GM12878 (cell line): ENCODE data around the gene GTF2A1. TPM values are rescaled to one million over a fixed set of nuclear protein-coding genes. Genes with fewer than 3 reads are reported as not detected.

Experiments used
- ATAC-seq: fragments of 200-7000 bp; cut with Tn5 transposase; 3 replicates; pipeline ENCODE4 v1.9.1; 2020; ENCODE audit warnings: mild to moderate bottlenecking, moderate library complexity
- BruUV-seq: library from RNA; stranded (reverse); fragments of 400-500 nt; replicated peaks from 2 replicates; lab custom pipeline; 2021; lab: Mats Ljungman, UMichigan
- CTCF ChIA-PET: fragments of 300-600 bp; sonication (Branson Sonifier 250); formaldehyde crosslinking; extraction: SDS; loops from one replicate; lab custom pipeline; 2021; ENCODE audit warnings: inconsistent platforms; lab: Yijun Ruan, JAX
- POLR2A ChIA-PET: fragments of 350-600 bp; formaldehyde crosslinking; extraction: SDS; loops from one replicate; lab custom pipeline; 2021; ENCODE audit warnings: inconsistent platforms; lab: Charles Lee
- RAD21 ChIA-PET: fragments of 300-600 bp; sonication (Branson Sonifier 250); formaldehyde crosslinking; loops from one replicate; lab custom pipeline; 2023; ENCODE audit warnings: antibody characterized with exemption; ENCODE audit not compliant: unreplicated experiment; lab: Charles Lee
- SMC1A ChIA-PET: fragments of 300-600 bp; sonication (Branson Sonifier 250); formaldehyde crosslinking; loops from one replicate; lab custom pipeline; 2023; ENCODE audit not compliant: unreplicated experiment, uncharacterized antibody; lab: Charles Lee
- DNase-seq: peaks from one replicate; pipeline ENCODE4 v3.0.0-alpha.2; 2011; ENCODE audit warnings: low read depth, low spot score
- FAIRE-seq: peaks from 3 replicates; lab custom pipeline; 2011; peaks lifted over from hg19 to GRCh38; lab: Jason Lieb, UNC
- H2AFZ ChIP-seq: 2 replicates; pipeline ENCODE4 v1.6.0; 2011; ENCODE audit warnings: low read depth, low read length, control low read depth; ENCODE audit not compliant: control insufficient read depth
- H3K27ac ChIP-seq: 2 replicates; pipeline ENCODE4 v1.5.1; 2011; ENCODE audit warnings: control low read depth; ENCODE audit not compliant: control insufficient read depth, insufficient read depth
- H3K27me3 ChIP-seq, 2 experiments: replicated peaks in 1 of 2; 2 replicates each; pipeline versions ENCODE4 v1.6.0 to v1.6.1; 2011; ENCODE audit warnings: low read length in 1 of 2; ENCODE audit not compliant: control insufficient read depth in 2 of 2, insufficient read depth in 2 of 2
- H3K36me3 ChIP-seq, 2 experiments: 2 replicates each; pipeline ENCODE4 v1.5.1; 2011; ENCODE audit warnings: low read length in 1 of 2; ENCODE audit not compliant: control insufficient read depth in 2 of 2, insufficient read depth in 2 of 2
- H3K4me1 ChIP-seq: 2 replicates; pipeline ENCODE4 v1.6.1; 2011; ENCODE audit warnings: mild to moderate bottlenecking, low read length, moderate library complexity, mixed read lengths; ENCODE audit not compliant: control insufficient read depth, insufficient read depth
- H3K4me2 ChIP-seq: 2 replicates; pipeline ENCODE4 v1.6.0; 2011; ENCODE audit warnings: control low read depth; ENCODE audit not compliant: control insufficient read depth, insufficient read depth
- H3K4me3 ChIP-seq: fragments of 200-600 bp; sonication (generic); 2 replicates; pipeline ENCODE4 v1.5.1; 2016
- H3K79me2 ChIP-seq: 2 replicates; pipeline ENCODE4 v1.6.0; 2011; ENCODE audit warnings: low read length; ENCODE audit not compliant: control insufficient read depth, insufficient read depth
- H3K9ac ChIP-seq: 2 replicates; pipeline ENCODE4 v1.8.0; 2011; ENCODE audit warnings: low read length, control low read depth, mixed read lengths; ENCODE audit not compliant: control insufficient read depth, insufficient read depth
- H3K9me3 ChIP-seq: replicated peaks from 3 replicates; pipeline ENCODE4 v1.5.1; 2011; ENCODE audit warnings: mild to moderate bottlenecking, low read length; ENCODE audit not compliant: control insufficient read depth, insufficient read depth
- H4K20me1 ChIP-seq: 2 replicates; pipeline ENCODE4 v1.6.0; 2011; ENCODE audit not compliant: control insufficient read depth, insufficient read depth
- FOS ChIP-seq: IDR thresholded peaks from 3 replicates; pipeline ENCODE4 v1.6.1; 2011; ENCODE audit warnings: borderline replicate concordance; ENCODE audit not compliant: insufficient read length; ENCODE audit errors: extremely low read depth
- GABPA ChIP-seq: IDR thresholded peaks from 2 replicates; pipeline ENCODE4 v1.6.1; 2014; ENCODE audit warnings: antibody characterized with exemption, low read depth, mild to moderate bottlenecking, inconsistent platforms
- KDM1A ChIP-seq: fragments of 200-600 bp; sonication (generic); IDR thresholded peaks from 2 replicates; pipeline ENCODE4 v1.6.1; 2016; ENCODE audit warnings: borderline replicate concordance
- NR2F1 ChIP-seq: fragments of 450-650 bp; conservative IDR thresholded peaks from 2 replicates; pipeline ENCODE4 v1.6.1; 2017; ENCODE audit warnings: mild to moderate bottlenecking
- RFX5 ChIP-seq: IDR thresholded peaks from 2 replicates; pipeline ENCODE4 v1.6.1; 2011; ENCODE audit warnings: low read depth, low read length, improper control_type of control experiment
- RUNX3 ChIP-seq: IDR thresholded peaks from 2 replicates; pipeline ENCODE4 v1.6.1; 2012; ENCODE audit warnings: low read length, inconsistent platforms
- SREBF2 ChIP-seq: IDR thresholded peaks from 2 replicates; pipeline ENCODE4 v1.6.1; 2012; ENCODE audit warnings: mild to moderate bottlenecking, low read length
- STAT3 ChIP-seq: IDR thresholded peaks from 2 replicates; pipeline ENCODE4 v1.6.1; 2011; ENCODE audit warnings: low read depth, low read length, improper control_type of control experiment
- SUPT20H ChIP-seq: IDR thresholded peaks from 2 replicates; pipeline ENCODE4 v1.6.1; 2011; ENCODE audit warnings: low read depth, mild to moderate bottlenecking, low read length, moderate library complexity, borderline replicate concordance; ENCODE audit not compliant: control insufficient read depth
- SUZ12 ChIP-seq: fragments of 200-600 bp; sonication (generic); IDR thresholded peaks from one replicate; pipeline ENCODE4 v1.6.1; 2018; ENCODE audit warnings: antibody characterized with exemption, mild to moderate bottlenecking; ENCODE audit not compliant: unreplicated experiment
- WGBS: methylation state at CpG from one replicate; pipeline ENCODE4 v1.1.6; 2016; ENCODE audit warnings: low lambda C conversion rate; ENCODE audit not compliant: insufficient replicate concordance, insufficient coverage; ENCODE audit errors: missing lambda C conversion rate; 5-methylcytosine and 5-hydroxymethylcytosine counted together
- in situ Hi-C: fragments of 300-500 bp; cut with MboI; formaldehyde crosslinking; loops from 9 replicates; pipeline ENCODE4 v1.14.3; 2018; ENCODE audit warnings: mixed read lengths
- intact Hi-C: fragments of 100-400 bp; cut with micrococcal nuclease; formaldehyde crosslinking; loops from one replicate; pipeline ENCODE4 v1.14.2; 2022; ENCODE audit not compliant: unreplicated experiment
- polyA plus RNA-seq, 11 experiments: library from polyadenylated mRNA; depleted of rRNA in 4 of 11; unstranded in 6 of 11; stranded (reverse) in 5 of 11; fragments of >200 nt; fragmentation: Nextera tagmentation in 4 of 11; fragmentation: Illumina TruSeq in 1 of 11; extraction: Ambion mirVana in 4 of 11; extraction: Trizol in 1 of 11; gene quantifications; 1 replicate in 1 of 11; 2 replicates in 10 of 11; pipeline versions ENCODE4 v1.2.1 to v1.2.3, GENCODE V29; 2011 to 2016; ENCODE audit warnings: inconsistent platforms in 2 of 11, missing spikeins in 2 of 11, low read depth in 1 of 11
- total RNA-seq, 4 experiments: library from RNA; depleted of rRNA in 3 of 4; stranded (reverse); fragments of >200 nt in 3 of 4; fragmentation: Illumina TruSeq in 1 of 4; extraction: Trizol in 1 of 4; gene quantifications; 2 replicates each; pipeline versions ENCODE4 v1.2.1 to v1.2.3, GENCODE V29; 2013 to 2021
- TF ChIP-seq, protein P1 (sequence below): IDR thresholded peaks from 2 replicates; pipeline ENCODE4 v1.6.1; 2012; ENCODE audit warnings: low read depth, low read length, improper control_type of control experiment

GTF2A1 gene
- total and polyA plus RNA-seq, 10 of the 15 experiments (the other 5 are each of a cell fraction or from before 2014, with no cell fraction given), result 2.5 to 28.7 (median 14.9) TPM

- no peak for TF ChIP-seq RFX5
- no peak for TF ChIP-seq RUNX3
- TF ChIP-seq SUPT20H, result no peak
- TF ChIP-seq SUZ12, result no peak
- TF ChIP-seq STAT3, result no peak
- no peak for TF ChIP-seq FOS
- TF ChIP-seq KDM1A, result no peak
- TF ChIP-seq GABPA, result no peak
- TF ChIP-seq NR2F1, result no peak
Observed at GRCh38 chr14:81222691-81223090, 1.9 kb upstream of the GTF2A1 start (continued).

DNA sequence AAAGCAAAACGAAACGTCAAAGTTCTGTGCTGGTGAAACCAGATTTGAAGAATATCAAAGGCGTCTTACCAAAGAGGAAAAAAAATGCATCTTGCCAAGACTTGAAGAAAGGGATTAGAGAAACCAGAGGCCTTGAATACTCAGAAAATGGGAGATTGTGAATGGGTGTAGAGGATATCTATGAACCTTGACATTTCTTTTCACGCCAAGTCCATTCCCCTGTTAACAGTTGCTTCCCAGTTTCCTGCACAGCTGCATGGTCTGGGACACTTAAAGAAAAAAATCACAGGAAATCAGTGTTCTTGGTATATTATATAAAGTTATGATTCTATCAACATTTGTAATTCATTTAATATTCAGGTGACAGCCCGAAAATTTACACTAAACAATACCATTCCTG is 1.4 kb upstream of the GTF2A1 start:
- Histone ChIP-seq H3K4me1 (0 out of 2 replicates have a peak, but pooled peaks cover 3% of the 10 kb centered on the region), H2AFZ (no peak overlapping the region), H4K20me1 (no peaks in the 10 kb centered on the region), H3K27ac (no peak overlapping the region), H3K79me2 (peaks cover 33% of the 10 kb centered on the region)
- no peak for FAIRE-seq
- WGBS, result 92% methylated on average over 5 of the region's 5 CpGs
- no peak for DNase-seq
- CTCF ChIA-PET, result interaction anchor here (1.4 to 1.5 kb wide), 2 partner anchors 52 to 242 kb away, joined by 5 to 6 read pairs; no protein-coding TSS in a partner anchor
- in situ Hi-C loops, result no loop called here
- TF ChIP-seq SUZ12 (no peak), SREBF2 (no peak)
- TF ChIP-seq, protein P1, sequence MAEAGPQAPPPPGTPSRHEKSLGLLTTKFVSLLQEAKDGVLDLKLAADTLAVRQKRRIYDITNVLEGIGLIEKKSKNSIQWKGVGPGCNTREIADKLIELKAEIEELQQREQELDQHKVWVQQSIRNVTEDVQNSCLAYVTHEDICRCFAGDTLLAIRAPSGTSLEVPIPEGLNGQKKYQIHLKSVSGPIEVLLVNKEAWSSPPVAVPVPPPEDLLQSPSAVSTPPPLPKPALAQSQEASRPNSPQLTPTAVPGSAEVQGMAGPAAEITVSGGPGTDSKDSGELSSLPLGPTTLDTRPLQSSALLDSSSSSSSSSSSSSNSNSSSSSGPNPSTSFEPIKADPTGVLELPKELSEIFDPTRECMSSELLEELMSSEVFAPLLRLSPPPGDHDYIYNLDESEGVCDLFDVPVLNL, result no peak
- TF ChIP-seq, all 136 proteins: peak for 0
- SMC1A ChIA-PET, result no interaction called here
- H3K4me3 ChIP-seq, result no peak overlapping the region; the same call in 1 of the 2 replicates
- BruUV-seq, result no TSS peak
- no peaks in the 10 kb centered on the region for H3K36me3 ChIP-seq
- H3K9ac ChIP-seq, result no peak overlapping the region
- POLR2A ChIA-PET, result interaction anchor here (2.1 kb wide), 1 partner anchor 13 kb away, joined by 7 read pairs; no protein-coding TSS in a partner anchor
- no peaks in the 10 kb centered on the region; the same call in 2 of the 3 replicates for H3K9me3 ChIP-seq
- no peak for ATAC-seq
- H3K4me2 ChIP-seq, result no peak overlapping the region
- H3K27me3 ChIP-seq, result no peaks in the 10 kb centered on the region
- intact Hi-C loops, result no loop called here
- RAD21 ChIA-PET, result no interaction called here
